Endodermal cell (in vitro differentiated cells): ENCODE results near the gene OCSTAMP. TPM values are rescaled to one million over a fixed set of nuclear protein-coding genes. Genes with fewer than 3 reads are reported as not detected.

Experiments used
- DNase-seq: peaks from one replicate; pipeline ENCODE4 v3.0.0-alpha.2; 2017
- H3K27ac ChIP-seq: 2 replicates; pipeline ENCODE4 v1.5.1; 2013; ENCODE audit warnings: mild to moderate bottlenecking, low read depth, low read length, moderate library complexity
- H3K27me3 ChIP-seq: 2 replicates; pipeline ENCODE4 v1.6.1; 2013; ENCODE audit warnings: mild to moderate bottlenecking, low read length, moderate library complexity; ENCODE audit not compliant: insufficient read depth, control insufficient read depth, poor library complexity, severe bottlenecking
- H3K36me3 ChIP-seq: 2 replicates; pipeline ENCODE4 v1.7.0; 2013; ENCODE audit warnings: mild to moderate bottlenecking, low read length, moderate library complexity; ENCODE audit not compliant: control insufficient read depth, insufficient read depth
- H3K4me1 ChIP-seq: one replicate; pipeline ENCODE4 v1.7.0; 2013; ENCODE audit warnings: low read length; ENCODE audit not compliant: control insufficient read depth, insufficient read depth
- H3K4me3 ChIP-seq: 2 replicates; pipeline ENCODE4 v1.5.1; 2013; ENCODE audit warnings: mild to moderate bottlenecking, low read length, moderate library complexity
- H3K9ac ChIP-seq: 2 replicates; pipeline ENCODE4 v1.6.1; 2013; ENCODE audit warnings: mild to moderate bottlenecking, low read length, moderate library complexity; ENCODE audit not compliant: poor library complexity, severe bottlenecking; ENCODE audit errors: extremely low read depth
- H3K9me3 ChIP-seq: 2 replicates; pipeline ENCODE4 v1.6.1; 2013; ENCODE audit warnings: mild to moderate bottlenecking, low read length, moderate library complexity; ENCODE audit not compliant: control insufficient read depth
- H3K27ac Mint-ChIP-seq: 2 replicates; pipeline ENCODE4 v1.8.0; 2020; ENCODE audit warnings: mixed read lengths
- H3K27me3 Mint-ChIP-seq: 2 replicates; pipeline ENCODE4 v1.8.0; 2021; ENCODE audit warnings: mild to moderate bottlenecking, mixed read lengths; ENCODE audit not compliant: insufficient read depth
- H3K36me3 Mint-ChIP-seq: 2 replicates; pipeline ENCODE4 v1.8.0; 2020; ENCODE audit warnings: low read depth, mixed read lengths
- H3K4me1 Mint-ChIP-seq: 2 replicates; pipeline ENCODE4 v1.8.0; 2020; ENCODE audit warnings: mixed read lengths
- H3K4me3 Mint-ChIP-seq: 2 replicates; pipeline ENCODE4 v1.8.0; 2020; ENCODE audit warnings: mild to moderate bottlenecking, moderate library complexity, mixed read lengths
- H3K9me3 Mint-ChIP-seq: 2 replicates; pipeline ENCODE4 v1.8.0; 2020; ENCODE audit warnings: mild to moderate bottlenecking, mixed read lengths
- CTCF ChIP-seq: fragments of 200-600 bp; sonication (generic); conservative IDR thresholded peaks from 2 replicates; pipeline ENCODE4 v1.5.0; 2021; ENCODE audit warnings: antibody characterized with exemption, mild to moderate bottlenecking
- WGBS, 2 experiments: methylation state at CpG; one replicate each; pipeline versions ENCODE4 v1.1.5 to v1.1.7; 2013; ENCODE audit warnings: missing lambda C conversion rate in 2 of 2, mixed read lengths in 1 of 2; ENCODE audit not compliant: insufficient coverage in 1 of 2, insufficient read length in 1 of 2; 5-methylcytosine and 5-hydroxymethylcytosine counted together
- total RNA-seq, 2 donors: library from RNA; stranded (reverse); fragmentation: NEBNext Ultra II Directional in 1 of 2; extraction: Animal tissue kit (Norgen Biotek cat#: 25700) in 1 of 2; gene quantifications; 2 replicates in 1 of 2; 3 replicates in 1 of 2; pipeline ENCODE4 v1.2.1, GENCODE V29; 2021

OCSTAMP gene
- total RNA-seq, 2 donors from 2014 or later: not detected

DNA sequence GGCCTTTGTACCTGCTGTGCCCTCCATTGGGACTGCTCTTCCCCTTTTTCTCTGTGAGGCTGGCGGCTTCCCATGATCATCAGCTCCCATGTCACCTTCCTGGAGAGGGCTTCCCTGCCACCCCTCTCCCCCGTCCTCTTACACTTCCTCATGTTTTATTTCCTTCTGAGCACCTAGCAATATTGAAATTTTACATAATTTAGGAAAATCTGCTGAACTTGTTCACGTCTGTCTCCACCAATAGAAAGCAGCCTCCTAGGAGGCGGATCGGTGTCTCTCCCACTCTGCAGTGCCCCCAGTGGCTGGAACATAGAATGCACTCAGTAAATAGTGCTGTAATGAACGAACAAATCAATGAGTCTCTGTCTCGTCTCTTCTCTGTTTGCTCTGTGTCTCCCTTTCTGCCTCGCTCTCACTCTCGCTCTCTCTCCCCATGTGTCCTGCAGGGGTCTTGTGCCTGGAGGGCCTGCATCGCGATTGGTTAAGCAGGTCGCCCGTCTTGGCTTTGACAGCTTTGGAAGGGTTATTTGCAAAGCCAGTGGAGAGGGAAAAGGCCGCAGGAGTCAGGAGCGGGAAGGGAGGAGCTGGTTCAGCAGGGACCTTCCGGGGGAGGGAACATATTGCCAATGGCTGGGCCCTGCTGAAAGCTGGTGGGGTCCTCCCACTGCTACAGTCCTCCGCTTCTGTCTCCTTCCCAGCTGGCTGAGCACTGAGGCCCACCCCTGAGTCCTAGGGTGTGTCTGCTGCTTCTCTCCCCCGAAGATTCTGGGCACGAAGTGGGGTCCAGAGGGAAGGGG is 12.1 kb upstream of the OCSTAMP start:
- Mint-ChIP-seq H3K27ac (no peak overlapping the region), H3K9me3 (no peaks in the 10 kb centered on the region), H3K27me3 (no peaks in the 10 kb centered on the region), H3K4me1 (peaks cover 23% of the 10 kb centered on the region), H3K4me3 (no peak overlapping the region), H3K36me3 (no peaks in the 10 kb centered on the region)
- 34 to 36% methylated on average over 11 to 19 of the region's 19 CpGs for WGBS, 2 experiments
- peak; percentile 96 for TF ChIP-seq CTCF
- Histone ChIP-seq H3K27me3 (no peaks in the 10 kb centered on the region), H3K27ac (peak overlapping the region; percentile 67), H3K4me1 (peaks cover 4% of the 10 kb centered on the region), H3K9ac (no peak overlapping the region), H3K4me3 (no peak overlapping the region), H3K9me3 (no peaks in the 10 kb centered on the region), H3K36me3 (no peaks in the 10 kb centered on the region)
- peak; percentile 94 for DNase-seq

- Mint-ChIP-seq H3K27ac (no peak overlapping the region), H3K4me1 (peaks cover 23% of the 10 kb centered on the region), H3K36me3 (no peaks in the 10 kb centered on the region), H3K9me3 (no peaks in the 10 kb centered on the region), H3K4me3 (no peak overlapping the region), H3K27me3 (no peaks in the 10 kb centered on the region)
- H3K9ac ChIP-seq: no peak overlapping the region
- WGBS, 2 experiments: 59 to 71% methylated on average over 5 of the region's 5 CpGs
- no peak overlapping the region for H3K4me3 ChIP-seq
- peak overlapping the region; percentile 67 for H3K27ac ChIP-seq
- no peaks in the 10 kb centered on the region for H3K36me3 ChIP-seq
- DNase-seq: no peak
- H3K9me3 ChIP-seq: no peaks in the 10 kb centered on the region
- peaks cover 4% of the 10 kb centered on the region for H3K4me1 ChIP-seq
- TF ChIP-seq CTCF: no peak
- H3K27me3 ChIP-seq: peaks cover 1% of the 10 kb centered on the region
Observed at GRCh38 chr20:46562009-46562372, 11.5 kb upstream of the OCSTAMP start.

DNA sequence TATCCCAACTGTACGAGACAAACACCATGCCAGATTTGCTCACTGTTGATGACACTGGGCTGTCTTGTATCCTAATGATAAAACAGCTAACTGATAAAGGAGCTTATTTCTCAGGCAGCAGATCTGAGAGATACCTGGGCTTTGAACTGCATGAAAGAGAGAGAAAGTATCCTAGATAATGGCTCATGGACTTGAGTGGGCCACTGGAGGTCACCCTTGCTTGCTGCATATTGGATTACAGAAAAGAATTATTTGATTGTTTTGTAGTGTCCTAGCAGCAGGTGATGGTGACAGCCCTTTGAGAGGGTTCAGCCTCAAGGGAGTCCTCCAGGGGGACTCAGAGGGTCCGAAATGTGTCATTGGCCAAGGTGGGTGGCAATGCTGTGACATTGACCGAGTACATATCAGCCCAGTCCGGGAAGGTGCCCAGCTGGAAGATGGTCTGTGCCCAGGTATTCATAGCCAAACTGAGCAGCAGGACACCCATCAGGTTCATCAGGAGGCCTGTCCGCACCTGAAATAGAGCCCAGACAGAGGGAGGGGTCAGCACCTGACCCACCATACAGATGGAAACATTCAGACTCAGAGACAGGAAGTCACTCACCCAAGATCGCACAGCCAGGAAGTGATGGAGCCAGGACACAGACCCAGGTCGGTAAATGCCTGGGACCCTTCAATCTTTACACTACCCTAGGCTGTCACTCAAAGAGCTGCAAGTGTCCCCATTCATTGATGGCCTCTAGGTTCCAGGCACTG is 9.4 kb upstream of the OCSTAMP start:
- no peaks in the 10 kb centered on the region for H3K36me3 Mint-ChIP-seq
- Histone ChIP-seq H3K4me3 (no peak overlapping the region), H3K27ac (no peak overlapping the region), H3K9me3 (no peaks in the 10 kb centered on the region), H3K4me1 (peaks cover 4% of the 10 kb centered on the region), H3K9ac (no peak overlapping the region), H3K27me3 (peaks cover 6% of the 10 kb centered on the region), H3K36me3 (no peaks in the 10 kb centered on the region)
- H3K27me3 Mint-ChIP-seq: no peaks in the 10 kb centered on the region
- H3K9me3 Mint-ChIP-seq: no peaks in the 10 kb centered on the region
- no peak overlapping the region for H3K27ac Mint-ChIP-seq
- 89 to 90% methylated on average over 5 to 7 of the region's 7 CpGs for WGBS, 2 experiments
- H3K4me3 Mint-ChIP-seq: no peak overlapping the region
- peaks cover 23% of the 10 kb centered on the region for H3K4me1 Mint-ChIP-seq
- peak; percentile 60 for TF ChIP-seq CTCF
- no peak for DNase-seq
